ENCODE measurements around the gene INSIG1.

- TF ChIP-seq EZH2 (IDR thresholded peaks at IDR 0.05; ENCODE audit: borderline replicate concordance, low read length): no peak
- no peak for TF ChIP-seq CTCF (conservative IDR thresholded peaks at IDR 0.05 in 1 of 2, IDR thresholded peaks at IDR 0.05 in 1 of 2; ENCODE audit: extremely low read depth in 1 of 2, insufficient read depth in 1 of 2, low read depth in 1 of 2, low read length in 2 of 2)
These were observed 1.3 kb downstream of the INSIG1 start for GRCh38 chr7:155298834-155299534.

Data from mammary epithelial cell (primary cell).